Tibial nerve (tissue), 4 donors: Measurements from ENCODE around the gene ESYT2.

Experiments used
- CTCF ChIP-seq, 5 experiments: fragments of 200-600 bp in 3 of 5; fragments of 450-650 bp in 2 of 5; sonication (generic) in 3 of 5; IDR thresholded peaks; one replicate each; pipeline ENCODE4 v1.5.1; 2016 to 2019; ENCODE audit warnings: antibody characterized with exemption in 5 of 5, mild to moderate bottlenecking in 3 of 5, moderate library complexity in 2 of 5
- EP300 ChIP-seq, 2 donors: sonication (generic); formaldehyde crosslinking; IDR thresholded peaks; one replicate each; pipeline ENCODE4 v1.6.1; 2017; ENCODE audit warnings: antibody characterized with exemption in 2 of 2, mild to moderate bottlenecking in 1 of 2
- POLR2A ChIP-seq, 2 donors: fragments of 450-650 bp; IDR thresholded peaks; one replicate each; pipeline ENCODE4 v1.6.1; 2017; ENCODE audit warnings: antibody characterized with exemption in 2 of 2, mild to moderate bottlenecking in 2 of 2, moderate library complexity in 2 of 2

GRCh38 chr7:158850545-158851102 lies 21.3 kb upstream of the ESYT2 start:
- no peak for TF ChIP-seq CTCF (IDR thresholded peaks at IDR 0.05)
- TF ChIP-seq POLR2A (IDR thresholded peaks at IDR 0.05) = no peak
- no peak for TF ChIP-seq EP300 (IDR thresholded peaks at IDR 0.05)
